Measurements from ENCODE around the gene DTNA.
A peak's percentile ranks its signal among the peaks of the same experiment; 100 is the strongest.

The DTNA gene

GRCh38 chr18:34926683-34927082 lies 216.6 kb downstream of the DTNA start:
- H3K4me3 ChIP-seq (replicated peaks; ENCODE audit: low read depth, low read length), result no peak overlapping the region
- no peak for TF ChIP-seq CTCF (IDR thresholded peaks at IDR 0.05; ENCODE audit: low read length, missing control alignments)
- no peak for DNase-seq (ENCODE audit: low read depth)

GRCh38 chr18:34928088-34928753 lies 218.1 kb downstream of the DTNA start:
- no peak overlapping the region for H3K4me3 ChIP-seq (replicated peaks; ENCODE audit: low read depth, low read length)
- TF ChIP-seq CTCF (IDR thresholded peaks at IDR 0.05; ENCODE audit: low read length, missing control alignments), result no peak
- DNase-seq (ENCODE audit: low read depth), result no peak

- H3K4me3 ChIP-seq (replicated peaks; ENCODE audit: low read depth, low read length), result no peak overlapping the region
- TF ChIP-seq CTCF (IDR thresholded peaks at IDR 0.05; ENCODE audit: low read length, missing control alignments), result no peak
- no peak for DNase-seq (ENCODE audit: low read depth)
These were observed 218.7 kb downstream of the DTNA start for GRCh38 chr18:34928754-34929335.

- no peak for TF ChIP-seq CTCF (IDR thresholded peaks at IDR 0.05; ENCODE audit: low read length, missing control alignments)
- no peak overlapping the region for H3K4me3 ChIP-seq (replicated peaks; ENCODE audit: low read depth, low read length)
- peak; percentile 68 for DNase-seq (ENCODE audit: low read depth)
These were observed 219.3 kb downstream of the DTNA start for GRCh38 chr18:34929336-34929780.

- no peak for TF ChIP-seq CTCF (IDR thresholded peaks at IDR 0.05; ENCODE audit: low read length, missing control alignments)
- H3K4me3 ChIP-seq (replicated peaks; ENCODE audit: low read depth, low read length), result no peak overlapping the region
These were observed 222.3 kb downstream of the DTNA start for GRCh38 chr18:34932363-34932762.

GRCh38 chr18:34932792-34933466 lies 222.8 kb downstream of the DTNA start:
- no peak for TF ChIP-seq CTCF (IDR thresholded peaks at IDR 0.05; ENCODE audit: low read length, missing control alignments)
- DNase-seq (ENCODE audit: low read depth), result no peak
- no peak overlapping the region for H3K4me3 ChIP-seq (replicated peaks; ENCODE audit: low read depth, low read length)

More at GRCh38 chr18:34932363-34932762, 222.3 kb downstream of the DTNA start:
- DNase-seq (ENCODE audit: low read depth), result no peak
